Esophagus muscularis mucosa (tissue), 4 donors: ENCODE measurements around the gene REN.

Experiments used
- EP300 ChIP-seq: sonication (generic); formaldehyde crosslinking; IDR thresholded peaks from one replicate; pipeline ENCODE4 v1.6.1; 2017; ENCODE audit warnings: antibody characterized with exemption
- POLR2A ChIP-seq: fragments of 450-650 bp; IDR thresholded peaks from one replicate; pipeline ENCODE4 v1.6.1; 2017; ENCODE audit warnings: antibody characterized with exemption, moderate library complexity, mild to moderate bottlenecking, low read depth
- TF ChIP-seq, protein P1 (sequence below), 3 experiments: fragments of 200-600 bp in 2 of 3; fragments of 450-650 bp in 1 of 3; sonication (generic) in 2 of 3; IDR thresholded peaks; one replicate each; pipeline ENCODE4 v1.5.1; 2017 to 2019; ENCODE audit warnings: antibody characterized with exemption in 3 of 3, mild to moderate bottlenecking in 2 of 3, moderate library complexity in 1 of 3

GRCh38 chr1:204150702-204151551, 15.2 kb downstream of the REN start:
- TF ChIP-seq, protein P1, sequence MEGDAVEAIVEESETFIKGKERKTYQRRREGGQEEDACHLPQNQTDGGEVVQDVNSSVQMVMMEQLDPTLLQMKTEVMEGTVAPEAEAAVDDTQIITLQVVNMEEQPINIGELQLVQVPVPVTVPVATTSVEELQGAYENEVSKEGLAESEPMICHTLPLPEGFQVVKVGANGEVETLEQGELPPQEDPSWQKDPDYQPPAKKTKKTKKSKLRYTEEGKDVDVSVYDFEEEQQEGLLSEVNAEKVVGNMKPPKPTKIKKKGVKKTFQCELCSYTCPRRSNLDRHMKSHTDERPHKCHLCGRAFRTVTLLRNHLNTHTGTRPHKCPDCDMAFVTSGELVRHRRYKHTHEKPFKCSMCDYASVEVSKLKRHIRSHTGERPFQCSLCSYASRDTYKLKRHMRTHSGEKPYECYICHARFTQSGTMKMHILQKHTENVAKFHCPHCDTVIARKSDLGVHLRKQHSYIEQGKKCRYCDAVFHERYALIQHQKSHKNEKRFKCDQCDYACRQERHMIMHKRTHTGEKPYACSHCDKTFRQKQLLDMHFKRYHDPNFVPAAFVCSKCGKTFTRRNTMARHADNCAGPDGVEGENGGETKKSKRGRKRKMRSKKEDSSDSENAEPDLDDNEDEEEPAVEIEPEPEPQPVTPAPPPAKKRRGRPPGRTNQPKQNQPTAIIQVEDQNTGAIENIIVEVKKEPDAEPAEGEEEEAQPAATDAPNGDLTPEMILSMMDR (IDR thresholded peaks at IDR 0.05): no peak
- TF ChIP-seq EP300 (no peak), POLR2A (no peak)
